HL-60 (cell line): ENCODE measurements around the gene RAB42.

Experiments used
- GABPA ChIP-seq: IDR thresholded peaks from 2 replicates; pipeline ENCODE4 v1.6.1; 2012; ENCODE audit warnings: low read depth
- POLR2AphosphoS5 ChIP-seq: IDR thresholded peaks from 2 replicates; pipeline ENCODE4 v1.6.1; 2012; ENCODE audit warnings: low read depth
- SPI1 ChIP-seq: IDR thresholded peaks from 2 replicates; pipeline ENCODE4 v1.6.1; 2012; ENCODE audit warnings: low read depth, mild to moderate bottlenecking, borderline replicate concordance
- TF ChIP-seq, protein P1 (sequence below): IDR thresholded peaks from one replicate; pipeline ENCODE4 v1.5.1; 2011; ENCODE audit warnings: low read length, control low read depth, inconsistent platforms; ENCODE audit not compliant: insufficient read depth
- TF ChIP-seq, protein P2 (sequence below): IDR thresholded peaks from 2 replicates; pipeline ENCODE4 v1.6.1; 2012; ENCODE audit warnings: low read depth; ENCODE audit not compliant: insufficient replicate concordance

DNA sequence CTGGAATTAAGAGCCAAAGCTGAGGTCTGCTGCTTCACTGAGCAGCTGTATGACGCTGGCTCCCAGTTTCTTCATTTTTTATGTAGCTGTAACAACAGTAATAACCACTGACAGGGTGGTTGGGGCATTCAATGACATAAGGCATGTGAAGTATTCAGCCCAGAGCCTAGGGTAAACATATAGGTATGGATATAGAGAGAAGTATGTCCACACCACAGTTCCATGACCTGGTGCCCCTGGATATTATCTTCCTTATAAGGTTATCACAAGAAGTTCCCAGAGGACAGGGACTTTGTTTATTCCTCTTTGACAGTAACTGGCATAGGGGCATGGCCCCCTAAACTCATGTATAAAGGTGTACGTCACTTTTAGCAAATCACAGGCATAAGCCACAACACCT lies 14.7 kb downstream of the RAB42 start:
- TF ChIP-seq, protein P1, sequence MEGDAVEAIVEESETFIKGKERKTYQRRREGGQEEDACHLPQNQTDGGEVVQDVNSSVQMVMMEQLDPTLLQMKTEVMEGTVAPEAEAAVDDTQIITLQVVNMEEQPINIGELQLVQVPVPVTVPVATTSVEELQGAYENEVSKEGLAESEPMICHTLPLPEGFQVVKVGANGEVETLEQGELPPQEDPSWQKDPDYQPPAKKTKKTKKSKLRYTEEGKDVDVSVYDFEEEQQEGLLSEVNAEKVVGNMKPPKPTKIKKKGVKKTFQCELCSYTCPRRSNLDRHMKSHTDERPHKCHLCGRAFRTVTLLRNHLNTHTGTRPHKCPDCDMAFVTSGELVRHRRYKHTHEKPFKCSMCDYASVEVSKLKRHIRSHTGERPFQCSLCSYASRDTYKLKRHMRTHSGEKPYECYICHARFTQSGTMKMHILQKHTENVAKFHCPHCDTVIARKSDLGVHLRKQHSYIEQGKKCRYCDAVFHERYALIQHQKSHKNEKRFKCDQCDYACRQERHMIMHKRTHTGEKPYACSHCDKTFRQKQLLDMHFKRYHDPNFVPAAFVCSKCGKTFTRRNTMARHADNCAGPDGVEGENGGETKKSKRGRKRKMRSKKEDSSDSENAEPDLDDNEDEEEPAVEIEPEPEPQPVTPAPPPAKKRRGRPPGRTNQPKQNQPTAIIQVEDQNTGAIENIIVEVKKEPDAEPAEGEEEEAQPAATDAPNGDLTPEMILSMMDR = no peak
- TF ChIP-seq POLR2AphosphoS5 (no peak), SPI1 (no peak), GABPA (no peak)
- TF ChIP-seq, protein P2, sequence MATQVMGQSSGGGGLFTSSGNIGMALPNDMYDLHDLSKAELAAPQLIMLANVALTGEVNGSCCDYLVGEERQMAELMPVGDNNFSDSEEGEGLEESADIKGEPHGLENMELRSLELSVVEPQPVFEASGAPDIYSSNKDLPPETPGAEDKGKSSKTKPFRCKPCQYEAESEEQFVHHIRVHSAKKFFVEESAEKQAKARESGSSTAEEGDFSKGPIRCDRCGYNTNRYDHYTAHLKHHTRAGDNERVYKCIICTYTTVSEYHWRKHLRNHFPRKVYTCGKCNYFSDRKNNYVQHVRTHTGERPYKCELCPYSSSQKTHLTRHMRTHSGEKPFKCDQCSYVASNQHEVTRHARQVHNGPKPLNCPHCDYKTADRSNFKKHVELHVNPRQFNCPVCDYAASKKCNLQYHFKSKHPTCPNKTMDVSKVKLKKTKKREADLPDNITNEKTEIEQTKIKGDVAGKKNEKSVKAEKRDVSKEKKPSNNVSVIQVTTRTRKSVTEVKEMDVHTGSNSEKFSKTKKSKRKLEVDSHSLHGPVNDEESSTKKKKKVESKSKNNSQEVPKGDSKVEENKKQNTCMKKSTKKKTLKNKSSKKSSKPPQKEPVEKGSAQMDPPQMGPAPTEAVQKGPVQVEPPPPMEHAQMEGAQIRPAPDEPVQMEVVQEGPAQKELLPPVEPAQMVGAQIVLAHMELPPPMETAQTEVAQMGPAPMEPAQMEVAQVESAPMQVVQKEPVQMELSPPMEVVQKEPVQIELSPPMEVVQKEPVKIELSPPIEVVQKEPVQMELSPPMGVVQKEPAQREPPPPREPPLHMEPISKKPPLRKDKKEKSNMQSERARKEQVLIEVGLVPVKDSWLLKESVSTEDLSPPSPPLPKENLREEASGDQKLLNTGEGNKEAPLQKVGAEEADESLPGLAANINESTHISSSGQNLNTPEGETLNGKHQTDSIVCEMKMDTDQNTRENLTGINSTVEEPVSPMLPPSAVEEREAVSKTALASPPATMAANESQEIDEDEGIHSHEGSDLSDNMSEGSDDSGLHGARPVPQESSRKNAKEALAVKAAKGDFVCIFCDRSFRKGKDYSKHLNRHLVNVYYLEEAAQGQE = no peak
